Astrocyte (in vitro differentiated cells and primary cell): Measurements from ENCODE around the gene C11orf42.

Experiments
- CTCF ChIP-seq: IDR thresholded peaks from 2 replicates; pipeline ENCODE4 v1.5.1; 2011; ENCODE audit warnings: low read depth, mild to moderate bottlenecking, inconsistent platforms, low read length, moderate library complexity; ENCODE audit not compliant: insufficient read depth
- EZH2 ChIP-seq: IDR thresholded peaks from 2 replicates; pipeline ENCODE4 v1.6.1; 2012; ENCODE audit warnings: mild to moderate bottlenecking, low read length, inconsistent platforms; ENCODE audit not compliant: insufficient read depth

GRCh38 chr11:6228520-6228919 is 23.2 kb downstream of the C11orf42 start:
- TF ChIP-seq EZH2 (no peak), CTCF (no peak)
